CD4-positive, alpha-beta T cell (primary cell): ENCODE data around the gene ZNF628. TPM values are rescaled to one million over a fixed set of nuclear protein-coding genes. Genes with fewer than 3 reads are reported as not detected.
A peak's percentile ranks its signal among the peaks of the same experiment; 100 is the strongest.

Experiments used
- ATAC-seq: fragments of 200-7000 bp; cut with Tn5 transposase; one replicate; pipeline ENCODE4 v1.10.0; 2022; ENCODE audit warnings: mild to moderate bottlenecking; ENCODE audit not compliant: poor library complexity
- CTCF ChIA-PET: fragments of 350-600 bp; sonication (Branson Sonifier 250); formaldehyde crosslinking; loops from one replicate; lab custom pipeline; 2021; ENCODE audit warnings: antibody characterized with exemption, inconsistent platforms; lab: Charles Lee
- POLR2A ChIA-PET: fragments of 350-600 bp; sonication (Branson Sonifier 250); formaldehyde crosslinking; loops from one replicate; lab custom pipeline; 2021; ENCODE audit warnings: antibody characterized with exemption, inconsistent platforms; lab: Charles Lee
- DNase-seq, 14 experiments: peaks; one replicate each; pipeline ENCODE4 v3.0.0-alpha.2; 2013 to 2020; ENCODE audit warnings: mixed read lengths in 2 of 14
- H3K27ac ChIP-seq, 2 donors: one replicate each; pipeline versions ENCODE4 v1.5.1 to v1.7.0; 2013; ENCODE audit warnings: low read length in 2 of 2, low read depth in 1 of 2, mild to moderate bottlenecking in 1 of 2
- H3K27me3 ChIP-seq, 2 experiments: 1 replicate in 1 of 2; 2 replicates in 1 of 2; pipeline versions ENCODE4 v1.6.1 to v1.7.0; 2013; ENCODE audit warnings: low read length in 2 of 2, control low read depth in 1 of 2, mild to moderate bottlenecking in 1 of 2, moderate library complexity in 1 of 2; ENCODE audit not compliant: insufficient read depth in 2 of 2, control insufficient read depth in 1 of 2
- H3K36me3 ChIP-seq: one replicate; pipeline ENCODE4 v1.6.1; 2013; ENCODE audit warnings: low read length, control low read depth; ENCODE audit not compliant: insufficient read depth
- H3K4me1 ChIP-seq: one replicate; pipeline ENCODE4 v1.6.1; 2013; ENCODE audit warnings: low read length, control low read depth; ENCODE audit not compliant: insufficient read depth
- H3K4me3 ChIP-seq: one replicate; pipeline ENCODE4 v1.5.1; 2013; ENCODE audit warnings: mild to moderate bottlenecking, low read length, moderate library complexity
- H3K9me3 ChIP-seq, 2 experiments: 1 replicate in 1 of 2; 2 replicates in 1 of 2; pipeline versions ENCODE4 v1.6.1 to v1.7.0; 2013; ENCODE audit warnings: low read length in 2 of 2, mild to moderate bottlenecking in 2 of 2, control low read depth in 1 of 2, moderate library complexity in 1 of 2; ENCODE audit not compliant: control insufficient read depth in 1 of 2, insufficient read depth in 1 of 2
- H3K27ac Mint-ChIP-seq: one replicate; pipeline ENCODE4 v1.8.0; 2020; ENCODE audit warnings: mixed read lengths
- H3K27me3 Mint-ChIP-seq: one replicate; pipeline ENCODE4 v1.8.0; 2021; ENCODE audit warnings: mixed read lengths
- H3K36me3 Mint-ChIP-seq: one replicate; pipeline ENCODE4 v1.8.0; 2021; ENCODE audit warnings: low read depth, mixed read lengths
- H3K4me1 Mint-ChIP-seq: one replicate; pipeline ENCODE4 v1.8.0; 2021; ENCODE audit warnings: low read depth, mixed read lengths
- H3K4me3 Mint-ChIP-seq: one replicate; pipeline ENCODE4 v1.8.0; 2020; ENCODE audit warnings: mild to moderate bottlenecking, mixed read lengths
- H3K9me3 Mint-ChIP-seq: one replicate; pipeline ENCODE4 v1.8.0; 2020; ENCODE audit warnings: mixed read lengths
- intact Hi-C, 2 experiments: fragments of 100-400 bp; cut with DNase I in 1 of 2; cut with micrococcal nuclease in 1 of 2; formaldehyde crosslinking; loops; one replicate each; pipeline versions ENCODE4 v1.15.1 to v1.9.0; 2023 to 2025; cut with DNase I, micrococcal nuclease
- total RNA-seq, 174 experiments: library from RNA in 2 of 174; stranded (reverse) in 2 of 174; gene quantifications; one replicate each; pipeline ENCODE4 v1.2.3 and lab custom pipeline; 2021 to 2026
- TF ChIP-seq, protein P1 (sequence below): fragments of 200-600 bp; IDR thresholded peaks from one replicate; pipeline ENCODE4 v1.8.0; 2022; ENCODE audit warnings: antibody characterized with exemption, mild to moderate bottlenecking

The ZNF628 gene
- total RNA-seq, 2 experiments from 2014 or later, result 26.6 to 27.2 TPM

DNA sequence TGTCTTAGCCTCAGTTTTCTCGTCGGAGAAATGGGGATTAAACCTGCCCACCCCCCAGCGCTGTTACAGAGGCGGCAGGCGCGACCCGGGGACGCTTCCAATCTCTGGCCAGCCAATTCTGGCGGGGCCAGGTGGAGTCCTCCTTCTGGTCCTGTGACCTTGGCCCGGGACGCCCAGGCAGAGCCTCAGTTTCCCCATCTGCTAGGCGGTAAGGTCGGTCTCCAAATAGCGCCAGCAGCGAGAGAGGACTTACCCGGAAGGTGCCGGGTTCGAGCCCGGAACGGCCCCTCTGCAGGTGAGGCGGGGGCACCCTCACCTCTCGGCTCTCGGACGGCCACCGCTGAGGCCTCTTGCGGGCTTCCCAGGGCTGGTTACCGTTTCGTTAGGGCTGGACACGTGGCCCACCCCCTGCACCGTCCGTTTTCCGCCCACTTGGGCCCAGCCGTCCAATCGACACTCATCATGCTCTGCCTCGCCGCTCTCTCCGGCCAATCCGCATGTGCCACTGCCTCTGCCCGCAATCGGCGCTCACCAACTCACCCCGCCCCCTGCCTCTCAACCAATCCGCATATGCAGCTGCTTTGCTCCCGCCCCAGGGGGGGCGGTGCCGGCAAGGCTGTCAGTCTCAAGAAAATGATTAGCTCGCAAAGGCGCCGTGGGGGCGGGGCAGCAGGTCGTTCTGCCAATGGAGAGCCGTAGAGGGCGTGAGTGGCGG, 15.0 kb upstream of the ZNF628 start, which contains the start of gene ISOC2:
Gene ISOC2, minus strand, starts transcription at position 384 of the 715 bp plus-strand sequence. CDS start 5,156 bp downstream, outside the sequence.
- Mint-ChIP-seq H3K9me3 (no peaks in the 10 kb centered on the region), H3K27ac (peak within 1 kb of the TSS; percentile 68), H3K36me3 (peaks cover 5% of the 10 kb centered on the region), H3K4me1 (peaks cover 17% of the 10 kb centered on the region), H3K27me3 (no peaks in the 10 kb centered on the region), H3K4me3 (peak within 1 kb of the TSS; percentile 96)
- TF ChIP-seq, protein P1, sequence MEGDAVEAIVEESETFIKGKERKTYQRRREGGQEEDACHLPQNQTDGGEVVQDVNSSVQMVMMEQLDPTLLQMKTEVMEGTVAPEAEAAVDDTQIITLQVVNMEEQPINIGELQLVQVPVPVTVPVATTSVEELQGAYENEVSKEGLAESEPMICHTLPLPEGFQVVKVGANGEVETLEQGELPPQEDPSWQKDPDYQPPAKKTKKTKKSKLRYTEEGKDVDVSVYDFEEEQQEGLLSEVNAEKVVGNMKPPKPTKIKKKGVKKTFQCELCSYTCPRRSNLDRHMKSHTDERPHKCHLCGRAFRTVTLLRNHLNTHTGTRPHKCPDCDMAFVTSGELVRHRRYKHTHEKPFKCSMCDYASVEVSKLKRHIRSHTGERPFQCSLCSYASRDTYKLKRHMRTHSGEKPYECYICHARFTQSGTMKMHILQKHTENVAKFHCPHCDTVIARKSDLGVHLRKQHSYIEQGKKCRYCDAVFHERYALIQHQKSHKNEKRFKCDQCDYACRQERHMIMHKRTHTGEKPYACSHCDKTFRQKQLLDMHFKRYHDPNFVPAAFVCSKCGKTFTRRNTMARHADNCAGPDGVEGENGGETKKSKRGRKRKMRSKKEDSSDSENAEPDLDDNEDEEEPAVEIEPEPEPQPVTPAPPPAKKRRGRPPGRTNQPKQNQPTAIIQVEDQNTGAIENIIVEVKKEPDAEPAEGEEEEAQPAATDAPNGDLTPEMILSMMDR, result no peak
- H3K27me3 ChIP-seq, result no peaks in the 10 kb centered on the region
- H3K4me1 ChIP-seq, result peaks cover 19% of the 10 kb centered on the region
- H3K4me3 ChIP-seq, result peak within 1 kb of the TSS; percentile 83
- ATAC-seq (peak; percentile 98), DNase-seq (peak; percentile 100)
- POLR2A ChIA-PET, result interaction anchor here (0.6 to 1.1 kb wide), 15 partner anchors 9 to 281 kb away, joined by 3 to 35 read pairs (median 4); partner anchors contain the start of genes CCDC106, FIZ1, HSPBP1 and NAT14
- H3K9me3 ChIP-seq, result no peaks in the 10 kb centered on the region
- H3K27ac ChIP-seq, result peak within 1 kb of the TSS; percentile 47 to 72
- intact Hi-C loops, result loop anchor here in 1 of 2 experiments (2.0 to 5.0 kb wide), 2 partner anchors 54 to 75 kb away; partner anchors contain the start of gene UBE2S
- H3K36me3 ChIP-seq, result no peaks in the 10 kb centered on the region
- CTCF ChIA-PET, result interaction anchor here (0.9 to 1.4 kb wide), 5 partner anchors 15 to 301 kb away, joined by 3 to 15 read pairs (median 4); partner anchors contain the start of genes ZNF628 and ZNF865

DNA sequence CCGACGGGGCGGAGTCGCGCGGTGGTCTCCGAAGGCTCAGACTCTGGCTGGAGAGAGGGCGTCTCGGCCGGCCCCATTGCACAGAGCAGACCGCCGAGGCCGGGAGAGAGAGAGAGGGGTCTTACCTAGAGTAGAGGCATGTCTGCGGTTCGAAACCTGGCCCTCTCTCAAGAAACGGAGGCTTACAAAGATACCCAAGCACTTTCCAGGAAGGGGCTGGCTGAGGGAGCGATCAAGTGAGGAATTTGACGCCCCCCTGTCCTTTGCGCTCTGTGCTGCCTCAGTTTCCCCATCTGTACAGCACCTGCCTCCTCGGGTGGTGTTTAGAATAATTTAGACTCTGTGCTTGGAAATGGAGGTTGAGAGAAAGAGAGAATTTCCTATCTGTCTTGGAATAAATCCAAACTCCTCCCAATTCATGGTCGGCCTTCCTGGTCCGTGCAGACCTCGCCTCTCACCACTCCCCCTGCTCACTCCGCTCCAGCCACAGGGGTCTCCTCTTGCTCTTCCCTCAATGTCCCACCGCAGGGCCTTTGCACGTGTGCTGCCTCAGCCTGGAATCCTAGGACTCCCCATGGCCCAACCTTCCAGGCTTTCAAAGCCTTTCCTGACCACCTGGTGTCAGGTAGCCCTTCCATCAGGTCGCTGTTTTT, 14.3 kb upstream of the ZNF628 start:
- H3K27me3 ChIP-seq, result no peaks in the 10 kb centered on the region
- DNase-seq (peak in 3 of 14 experiments; percentile 26 to 53 (median 36)), ATAC-seq (no peak)
- H3K9me3 ChIP-seq, result no peaks in the 10 kb centered on the region
- CTCF ChIA-PET, result interaction anchor here (0.9 to 1.7 kb wide), 6 partner anchors 14 to 302 kb away, joined by 3 to 15 read pairs (median 4); partner anchors contain the start of genes ZNF628 and ZNF865
- POLR2A ChIA-PET, result interaction anchor here (0.6 to 1.1 kb wide), 15 partner anchors 9 to 282 kb away, joined by 3 to 35 read pairs (median 4); partner anchors contain the start of genes CCDC106, FIZ1, HSPBP1 and NAT14
- peak overlapping the region; percentile 83 for H3K4me3 ChIP-seq
- no peaks in the 10 kb centered on the region for H3K27me3 Mint-ChIP-seq
- peak overlapping the region; percentile 25 to 53 for H3K27ac ChIP-seq
- TF ChIP-seq, protein P1, result no peak
- peak overlapping the region; percentile 68 for H3K27ac Mint-ChIP-seq
- peaks cover 17% of the 10 kb centered on the region for H3K4me1 Mint-ChIP-seq
- H3K4me1 ChIP-seq, result peaks cover 19% of the 10 kb centered on the region
- H3K4me3 Mint-ChIP-seq, result peak overlapping the region; percentile 96
- no peaks in the 10 kb centered on the region for H3K36me3 ChIP-seq
- intact Hi-C loops, result loop anchor here in 1 of 2 experiments (2.0 to 5.0 kb wide), 2 partner anchors 55 to 75 kb away; partner anchors contain the start of gene UBE2S
- H3K36me3 Mint-ChIP-seq, result peaks cover 5% of the 10 kb centered on the region
- H3K9me3 Mint-ChIP-seq, result no peaks in the 10 kb centered on the region

DNA sequence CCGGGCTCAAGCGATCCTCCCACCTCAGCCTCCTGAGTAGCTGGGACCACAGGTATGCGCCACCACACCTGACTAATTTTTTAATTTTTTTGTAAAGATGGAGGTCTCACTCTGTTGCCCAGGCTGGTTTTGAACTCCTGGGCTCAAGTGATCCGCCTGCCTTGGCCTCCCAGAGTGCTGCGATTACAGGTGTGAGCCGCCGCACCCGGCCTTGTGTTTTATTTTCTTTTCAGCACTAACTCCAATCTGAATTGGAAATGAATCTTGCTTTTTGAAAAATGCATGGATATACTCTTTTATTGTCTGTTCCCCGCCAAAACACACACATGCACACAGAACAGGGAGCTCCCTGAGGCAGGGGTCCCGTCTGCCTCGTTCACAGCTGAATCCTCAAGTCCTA, 13.7 kb upstream of the ZNF628 start:
- Histone ChIP-seq H3K9me3 (no peaks in the 10 kb centered on the region), H3K27me3 (no peaks in the 10 kb centered on the region), H3K4me3 (no peak overlapping the region), H3K36me3 (no peaks in the 10 kb centered on the region), H3K4me1 (peaks cover 22% of the 10 kb centered on the region), H3K27ac (no peak overlapping the region)
- Mint-ChIP-seq H3K4me1 (peaks cover 17% of the 10 kb centered on the region), H3K9me3 (no peaks in the 10 kb centered on the region), H3K27ac (peak overlapping the region; percentile 68), H3K36me3 (peaks cover 5% of the 10 kb centered on the region), H3K4me3 (peak overlapping the region; percentile 96), H3K27me3 (no peaks in the 10 kb centered on the region)
- TF ChIP-seq, protein P1, result no peak
- CTCF ChIA-PET, result interaction anchor here (1.4 to 1.7 kb wide), 2 partner anchors 41 to 171 kb away, joined by 3 to 5 read pairs; no protein-coding TSS in a partner anchor
- DNase-seq (no peak), ATAC-seq (no peak)
- POLR2A ChIA-PET, result interaction anchor here (0.6 kb wide), 1 partner anchor 176 kb away, joined by 3 read pairs; no protein-coding TSS in a partner anchor
- intact Hi-C loops, result loop anchor here in 1 of 2 experiments (5.0 kb wide), 1 partner anchor 55 kb away; the partner anchor contains the start of gene UBE2S
